HG02938 (cell line): ENCODE measurements around the gene PRKRIP1.
"Not testable (repeated sequence)": the region's sequence is repeated elsewhere in the genome, so short reads cannot be mapped to it uniquely, and the experiment has no call there.

ENCODE experiments used
- ATAC-seq: cut with Tn5 transposase; IDR thresholded peaks from one replicate; pipeline ENCODE4 v1.9.1; 2021; ENCODE audit warnings: mild to moderate bottlenecking, moderate library complexity; ENCODE audit not compliant: unreplicated experiment

The PRKRIP1 gene

GRCh38 chr7:102395873-102396709 lies at the start of gene PRKRIP1:
PRKRIP1 (plus strand) TSS chr7:102396363; CDS start chr7:102396412, 49 bp downstream.
- ATAC-seq = peak; percentile 98

DNA sequence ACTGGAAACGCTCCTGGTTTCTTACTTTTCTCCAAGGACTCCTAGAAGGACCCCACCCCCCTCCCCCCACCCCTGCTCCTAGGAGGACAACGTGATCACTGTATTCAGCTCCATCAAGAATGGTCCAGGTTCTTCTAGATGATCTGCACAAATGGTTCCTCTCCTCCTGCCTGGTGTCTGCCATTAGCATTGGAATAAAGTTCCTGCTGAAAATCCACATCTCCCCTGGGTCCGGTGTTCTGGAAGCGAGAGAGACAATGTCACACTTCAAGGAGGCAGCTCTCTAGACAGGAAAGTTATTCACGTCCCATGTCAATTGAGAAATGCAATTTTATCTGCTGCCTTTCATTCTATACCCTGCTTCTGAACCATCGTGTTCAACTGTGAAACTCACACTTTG lies 49.2 kb upstream of the PRKRIP1 start:
- not testable (repeated sequence) for ATAC-seq

GRCh38 chr7:102356344-102356743 lies 39.8 kb upstream of the PRKRIP1 start, which contains the start of gene SPDYE6:
SPDYE6 (minus strand) TSS chr7:102356444; CDS start chr7:102356023, 421 bp downstream.
- ATAC-seq = not testable (repeated sequence)

- ATAC-seq = peak; percentile 99
These were observed 32.4 kb upstream of the PRKRIP1 start for GRCh38 chr7:102363549-102364393.

- ATAC-seq = not testable (repeated sequence)
These were observed 31.7 kb upstream of the PRKRIP1 start for GRCh38 chr7:102364394-102364886.

DNA sequence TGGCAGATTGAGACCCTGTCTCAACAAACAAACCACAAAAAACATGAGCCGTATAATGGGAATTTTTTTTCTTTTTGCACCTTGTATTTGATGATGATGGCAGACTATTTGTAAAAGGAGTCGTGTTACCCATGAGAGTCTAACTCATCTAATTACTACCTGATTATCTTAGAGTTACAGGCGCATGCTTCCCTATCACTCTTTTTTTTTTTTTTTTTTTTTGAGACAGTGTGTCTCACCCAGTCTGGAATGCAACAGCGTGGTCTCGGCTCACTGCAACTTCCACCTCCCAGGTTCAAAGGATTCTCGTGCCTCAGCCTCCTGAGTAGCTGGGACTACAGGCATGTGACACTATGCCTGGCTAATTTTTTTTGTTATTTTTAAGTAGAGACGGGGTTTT lies 30.8 kb upstream of the PRKRIP1 start:
- not testable (repeated sequence) for ATAC-seq

DNA sequence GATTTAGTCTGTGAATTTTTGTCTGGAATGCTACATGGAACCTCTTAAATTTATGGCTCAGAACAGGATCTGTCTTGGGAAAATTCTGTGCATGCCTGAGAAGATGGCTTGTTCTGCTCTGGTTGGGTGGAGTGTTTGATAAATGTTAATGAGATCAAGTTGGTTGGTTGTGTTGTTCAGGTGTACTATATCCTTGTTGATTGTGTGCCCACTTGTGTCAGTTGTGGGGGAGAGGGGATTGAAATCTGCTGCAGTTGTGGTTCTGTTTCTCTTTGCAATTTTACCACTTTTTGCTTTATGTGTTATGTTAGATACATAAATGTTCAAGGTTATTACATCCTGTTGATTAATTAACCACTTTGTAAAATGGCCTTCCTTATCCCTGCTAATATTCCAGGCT lies 26.1 kb upstream of the PRKRIP1 start:
- not testable (repeated sequence) for ATAC-seq

- ATAC-seq = not testable (repeated sequence)
These were observed 23.4 kb upstream of the PRKRIP1 start for GRCh38 chr7:102372796-102373195.

DNA sequence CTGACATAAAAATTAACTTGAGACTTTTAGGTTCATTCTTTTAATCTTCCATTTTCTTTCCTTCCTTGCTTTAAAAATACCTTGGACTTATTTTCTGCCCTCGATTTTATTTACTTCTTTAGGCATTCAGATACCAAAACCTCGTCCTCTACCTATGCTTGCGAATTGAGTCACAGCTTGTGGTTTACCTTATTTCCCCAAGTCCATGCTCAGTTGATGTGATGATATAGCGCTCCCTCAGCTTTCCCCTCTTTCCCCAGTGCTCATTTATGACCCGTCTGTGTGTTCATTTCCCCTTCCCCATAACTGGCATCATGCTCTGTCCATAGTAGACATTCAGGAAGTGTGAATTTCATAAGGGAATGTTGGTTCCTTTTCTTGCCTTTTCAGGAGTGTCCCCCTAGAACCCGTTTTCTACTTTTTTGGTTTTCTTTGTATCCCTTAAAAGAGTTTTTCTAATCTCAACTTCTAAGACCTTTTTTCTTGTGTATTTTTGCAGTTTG lies 19.1 kb upstream of the PRKRIP1 start:
- ATAC-seq = no peak

DNA sequence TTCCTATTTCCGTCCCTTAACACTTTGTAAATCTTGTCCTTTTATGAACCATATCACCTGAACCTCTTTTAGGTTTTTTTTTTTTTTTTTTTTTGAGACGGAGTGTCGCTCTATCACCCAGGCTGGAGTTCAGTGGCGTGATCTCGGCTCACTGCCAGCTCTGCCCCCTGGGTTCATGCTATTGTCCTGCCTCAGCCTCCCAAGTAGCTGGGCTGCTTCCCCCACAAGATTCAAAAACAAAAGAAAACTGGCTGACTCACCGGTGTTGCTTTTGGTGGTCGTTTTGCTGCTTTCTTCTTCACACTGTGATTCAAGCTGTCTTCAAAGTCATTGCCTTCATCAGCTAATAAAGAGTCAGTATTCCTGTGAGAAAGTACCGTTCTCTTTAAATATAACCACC lies 15.3 kb upstream of the PRKRIP1 start:
- not testable (repeated sequence) for ATAC-seq

DNA sequence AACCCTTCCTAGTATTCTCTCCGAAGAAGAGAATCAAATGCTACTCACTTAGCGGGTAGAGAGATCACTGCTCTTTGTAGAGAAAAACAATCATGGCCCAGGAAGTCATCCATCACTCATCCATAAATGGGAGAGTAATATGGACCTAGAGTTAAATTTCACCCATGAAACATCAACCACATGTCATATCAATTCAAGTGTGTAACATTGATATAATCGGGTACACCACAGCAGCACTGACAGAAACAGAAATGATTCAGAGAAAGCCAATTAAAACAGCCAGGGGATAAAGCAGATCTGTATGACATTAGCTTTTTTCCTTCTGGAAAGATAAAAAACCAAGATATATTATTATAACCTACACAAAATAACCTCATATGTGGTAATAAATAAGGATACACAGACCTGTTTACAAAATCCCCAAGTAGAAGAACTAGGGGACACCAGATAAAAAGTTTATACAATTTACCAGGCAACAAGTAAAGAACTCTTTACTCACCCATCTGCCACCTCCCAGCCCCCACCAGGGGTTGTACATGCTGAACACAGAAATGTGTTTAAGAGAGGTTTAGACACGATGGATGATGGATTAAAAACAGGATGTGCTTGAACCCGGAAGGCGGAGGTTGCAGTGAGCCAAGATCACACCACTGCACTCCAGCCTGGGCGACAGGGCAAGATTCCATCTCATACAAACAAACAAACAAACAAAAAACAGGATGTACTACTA lies 14.3 kb upstream of the PRKRIP1 start:
- not testable (repeated sequence) for ATAC-seq

DNA sequence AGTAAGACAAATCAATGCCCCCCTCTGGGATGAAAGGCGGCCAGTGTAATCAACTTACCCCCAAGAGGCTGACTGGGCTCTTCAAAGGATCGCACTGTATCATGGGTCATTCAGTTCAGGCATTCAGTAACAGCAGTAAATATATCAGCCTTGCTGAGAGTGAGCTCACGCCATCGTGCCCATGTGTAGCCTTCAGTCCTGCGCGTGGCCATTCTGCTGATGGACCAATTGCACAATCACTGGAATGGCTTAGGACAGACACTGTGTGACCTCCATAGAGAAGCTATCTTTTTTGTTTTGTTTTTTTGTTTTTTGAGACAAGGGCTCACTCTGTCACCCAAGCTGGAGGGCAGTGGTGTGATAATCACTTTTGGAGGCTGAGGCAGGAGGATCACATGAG lies 9.1 kb upstream of the PRKRIP1 start:
- ATAC-seq = no peak

- ATAC-seq = no peak
These were observed 6.4 kb upstream of the PRKRIP1 start for GRCh38 chr7:102389810-102390209.

DNA sequence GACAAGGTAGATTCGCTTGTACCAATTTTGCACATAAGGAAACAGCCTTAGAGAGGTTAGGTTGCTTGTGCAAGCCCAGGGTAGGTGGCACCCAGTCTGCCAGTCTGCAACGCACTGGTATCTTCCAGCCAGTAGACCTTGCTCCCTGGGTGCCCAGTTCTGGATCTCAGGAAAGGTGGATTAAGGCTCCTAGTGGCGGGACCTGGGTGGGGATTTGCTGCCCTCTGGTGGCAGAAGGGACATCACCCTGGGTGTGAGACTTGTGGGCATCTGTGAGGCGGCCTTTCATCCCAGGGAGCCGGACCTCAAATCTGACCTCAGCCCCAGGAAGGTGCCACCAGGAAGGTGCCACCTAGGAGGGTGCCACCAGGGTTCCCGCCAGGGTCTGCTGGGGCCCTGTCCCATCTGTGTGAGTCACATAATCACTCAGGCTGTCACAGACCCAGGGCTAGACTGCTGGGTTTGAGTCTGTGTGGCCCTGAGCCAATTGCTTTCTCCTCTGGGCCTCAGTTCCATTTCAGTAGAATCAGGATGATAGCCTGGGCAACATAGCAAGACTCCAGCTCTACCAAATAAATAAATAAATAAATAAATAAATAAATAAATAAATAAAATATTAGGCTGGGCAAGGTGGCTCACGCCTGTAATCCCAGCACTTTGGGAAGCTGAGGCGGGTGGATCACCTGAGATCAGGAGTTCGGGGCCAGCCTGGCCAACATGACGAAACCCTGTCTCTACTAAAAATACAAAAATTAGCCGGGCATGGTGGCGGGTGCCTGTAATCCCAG lies 5.3 kb upstream of the PRKRIP1 start:
- no peak for ATAC-seq

- ATAC-seq = no peak
These were observed 3.8 kb upstream of the PRKRIP1 start for GRCh38 chr7:102392330-102392729.

- ATAC-seq = no peak
These were observed 2.7 kb upstream of the PRKRIP1 start for GRCh38 chr7:102393467-102393866.

GRCh38 chr7:102395592-102395872 lies 631 bp upstream of the PRKRIP1 start:
- ATAC-seq = no peak

- no peak for ATAC-seq
These were observed 502 bp downstream of the PRKRIP1 start for GRCh38 chr7:102396710-102397019.

GRCh38 chr7:102398543-102398942 lies 2.4 kb downstream of the PRKRIP1 start:
- ATAC-seq = no peak

DNA sequence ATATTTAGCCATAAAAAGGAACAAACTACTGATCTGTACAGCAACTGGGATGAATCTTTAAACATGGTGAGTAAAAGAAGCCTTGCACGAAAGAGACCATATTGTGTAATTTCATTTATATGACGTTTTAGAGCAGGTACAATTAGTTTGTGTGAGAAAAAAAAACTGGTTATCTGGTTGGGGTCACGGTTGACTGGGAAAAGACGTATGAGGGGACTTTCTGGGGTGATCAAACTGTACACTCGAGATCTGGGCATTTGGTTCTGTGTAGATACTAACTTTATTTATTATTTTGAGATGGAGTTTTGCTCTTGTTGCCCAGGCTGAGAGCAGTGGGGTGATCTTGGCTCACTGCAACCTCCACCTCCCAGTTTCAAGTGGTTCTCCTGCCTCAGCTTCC lies 4.2 kb downstream of the PRKRIP1 start:
- ATAC-seq = no peak
